Measurements from ENCODE around the gene ROS1. TPM values are rescaled to one million over a fixed set of nuclear protein-coding genes. Genes with fewer than 3 reads are reported as not detected.

The ROS1 gene
- total RNA-seq, 1 experiment from 2014 or later = not detected

GRCh38 chr6:117264692-117265409, 160.9 kb downstream of the ROS1 start:
- no peak overlapping the region for H3K14ac ChIP-seq (ENCODE audit: insufficient read depth, low read length)
- H3K4me1 Mint-ChIP-seq = peaks cover 17 to 36% of the 10 kb centered on the region in 2 experiments
- peak overlapping the region; percentile 92 for H3K4me2 ChIP-seq (ENCODE audit: insufficient read depth, insufficient read length, low read length)

More at GRCh38 chr6:117264692-117265409, 160.9 kb downstream of the ROS1 start:
- Histone ChIP-seq H2BK20ac (ENCODE audit: low read depth, low read length, poor library complexity, severe bottlenecking) (no peak overlapping the region), H3T11ph (ENCODE audit: low read length) (no peak overlapping the region), H3K27ac (ENCODE audit: insufficient read length, low read depth, low read length) (no peak overlapping the region), H2BK120ac (ENCODE audit: low read depth, low read length, poor library complexity, severe bottlenecking) (no peak overlapping the region), H2BK15ac (ENCODE audit: low read depth, low read length) (no peak overlapping the region), H4K20me1 (ENCODE audit: control insufficient read depth, insufficient read depth, insufficient read length) (no peaks in the 10 kb centered on the region), H3K4me1 (ENCODE audit: insufficient read depth, low read length) (no peaks in the 10 kb centered on the region), H2BK5ac (ENCODE audit: insufficient read length, low read length) (no peak overlapping the region), H3K18ac (ENCODE audit: insufficient read length, low read depth, low read length) (no peak overlapping the region), H3K23me2 (ENCODE audit: insufficient read length, low read depth, low read length, poor library complexity, severe bottlenecking) (peaks cover 12% of the 10 kb centered on the region), H3K4ac (ENCODE audit: low read depth, low read length) (no peak overlapping the region), H3K9me3 (ENCODE audit: control insufficient read depth, low read depth, low read length) (no peaks in the 10 kb centered on the region), H4K91ac (ENCODE audit: insufficient read length, low read depth, low read length) (no peak overlapping the region), H2AFZ (ENCODE audit: low read length) (no peak overlapping the region), H4K5ac (ENCODE audit: insufficient read length, low read depth, low read length) (no peak overlapping the region), H3K79me1 (ENCODE audit: insufficient read depth, low read depth, low read length, poor library complexity, severe bottlenecking) (no peaks in the 10 kb centered on the region), H3K23ac (ENCODE audit: insufficient read length, low read depth, low read length) (no peak overlapping the region), H2BK12ac (ENCODE audit: insufficient read length, low read depth, low read length) (no peak overlapping the region), H3K9ac (ENCODE audit: extremely low read depth, insufficient read length, low read length) (no peak overlapping the region), H3K56ac (ENCODE audit: insufficient read length, low read depth, low read length) (no peak overlapping the region), H3K27me3 (ENCODE audit: insufficient read depth, low read length) (peaks cover 64% of the 10 kb centered on the region), H4K8ac (replicated peaks; ENCODE audit: insufficient read length, low read depth, low read length) (no peak overlapping the region), H3K79me2 (ENCODE audit: insufficient read depth, low read length) (no peaks in the 10 kb centered on the region), H2AK5ac (ENCODE audit: insufficient read length, low read length) (no peak overlapping the region)
- Mint-ChIP-seq H3K27me3 (ENCODE audit: low read depth) (peaks cover 98% of the 10 kb centered on the region), H3K36me3 (ENCODE audit: insufficient read depth in 1 of 3, low read depth in 3 of 3) (no peaks in the 10 kb centered on the region; a peak in 1 of 7 replicates), H3K4me3 (peak overlapping the region; percentile 69 to 92), H3K9me3 (no peaks in the 10 kb centered on the region; a peak in 1 of 5 replicates), H3K27ac (no peak overlapping the region)
- TF ChIP-seq CTCF (conservative IDR thresholded peaks at IDR 0.05) = no peak
- peak; percentile 39 for DNase-seq
- WGBS (ENCODE audit: extremely low coverage, insufficient read length, low lambda C conversion rate) = no CpG with 5 or more reads among the region's 39 CpGs
